Mesangial cell (primary cell): Measurements from ENCODE around the gene BNC2. TPM values are rescaled to one million over a fixed set of nuclear protein-coding genes. Genes with fewer than 3 reads are reported as not detected.

Source experiments
- total RNA-seq: library from RNA; depleted of rRNA; stranded (reverse); fragments of >200 nt; gene quantifications from 2 replicates; pipeline ENCODE4 v1.2.3, GENCODE V29; 2015

Gene BNC2, protein sequence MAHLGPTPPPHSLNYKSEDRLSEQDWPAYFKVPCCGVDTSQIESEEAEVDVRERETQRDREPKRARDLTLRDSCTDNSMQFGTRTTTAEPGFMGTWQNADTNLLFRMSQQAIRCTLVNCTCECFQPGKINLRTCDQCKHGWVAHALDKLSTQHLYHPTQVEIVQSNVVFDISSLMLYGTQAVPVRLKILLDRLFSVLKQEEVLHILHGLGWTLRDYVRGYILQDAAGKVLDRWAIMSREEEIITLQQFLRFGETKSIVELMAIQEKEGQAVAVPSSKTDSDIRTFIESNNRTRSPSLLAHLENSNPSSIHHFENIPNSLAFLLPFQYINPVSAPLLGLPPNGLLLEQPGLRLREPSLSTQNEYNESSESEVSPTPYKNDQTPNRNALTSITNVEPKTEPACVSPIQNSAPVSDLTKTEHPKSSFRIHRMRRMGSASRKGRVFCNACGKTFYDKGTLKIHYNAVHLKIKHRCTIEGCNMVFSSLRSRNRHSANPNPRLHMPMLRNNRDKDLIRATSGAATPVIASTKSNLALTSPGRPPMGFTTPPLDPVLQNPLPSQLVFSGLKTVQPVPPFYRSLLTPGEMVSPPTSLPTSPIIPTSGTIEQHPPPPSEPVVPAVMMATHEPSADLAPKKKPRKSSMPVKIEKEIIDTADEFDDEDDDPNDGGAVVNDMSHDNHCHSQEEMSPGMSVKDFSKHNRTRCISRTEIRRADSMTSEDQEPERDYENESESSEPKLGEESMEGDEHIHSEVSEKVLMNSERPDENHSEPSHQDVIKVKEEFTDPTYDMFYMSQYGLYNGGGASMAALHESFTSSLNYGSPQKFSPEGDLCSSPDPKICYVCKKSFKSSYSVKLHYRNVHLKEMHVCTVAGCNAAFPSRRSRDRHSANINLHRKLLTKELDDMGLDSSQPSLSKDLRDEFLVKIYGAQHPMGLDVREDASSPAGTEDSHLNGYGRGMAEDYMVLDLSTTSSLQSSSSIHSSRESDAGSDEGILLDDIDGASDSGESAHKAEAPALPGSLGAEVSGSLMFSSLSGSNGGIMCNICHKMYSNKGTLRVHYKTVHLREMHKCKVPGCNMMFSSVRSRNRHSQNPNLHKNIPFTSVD
- total RNA-seq, result 11.4 and 18.1 TPM in 2 replicates

GRCh38 chr9:16870596-16871335 is at the start of gene BNC2:
Gene BNC2, minus strand, starts transcription at chr9:16870670. Its CDS starts 22 bp downstream, at chr9:16870648.

